ENCODE results near the gene ZNF296.

DNA sequence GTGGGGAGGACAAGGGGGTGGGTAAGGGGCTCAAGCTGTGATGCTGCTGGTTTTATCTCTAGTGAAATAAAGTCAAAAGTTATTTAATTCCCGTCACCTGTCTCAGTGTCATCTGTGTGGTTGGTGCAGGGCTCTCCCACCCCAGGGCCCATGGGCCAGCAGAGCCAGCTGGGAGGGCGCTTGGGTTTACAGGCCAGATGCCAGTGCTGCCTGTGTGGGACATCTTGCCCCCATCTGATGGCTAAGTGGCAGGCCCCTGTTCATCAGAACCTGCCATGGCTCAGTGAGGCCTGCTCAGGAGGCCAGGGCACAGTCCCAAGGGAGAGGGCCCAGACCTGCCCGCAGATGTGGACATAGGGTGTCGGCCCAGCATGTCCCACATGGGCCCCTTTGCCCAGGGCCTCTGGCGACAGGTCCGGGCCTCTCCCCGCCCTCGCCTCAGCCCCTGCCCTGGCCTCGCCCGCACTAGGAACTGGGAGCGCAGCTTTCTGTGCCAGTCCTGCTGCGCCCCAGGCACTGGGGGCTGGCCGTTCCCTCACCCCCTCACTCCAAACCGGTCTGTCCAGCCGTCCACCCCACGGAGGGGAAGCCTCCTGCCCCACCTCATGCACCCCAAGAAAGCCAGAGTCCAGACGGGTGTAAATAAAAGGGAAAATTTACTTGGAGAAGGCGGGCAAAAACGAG lies 5.3 kb downstream of the ZNF296 start:
- TF ChIP-seq, protein P1, sequence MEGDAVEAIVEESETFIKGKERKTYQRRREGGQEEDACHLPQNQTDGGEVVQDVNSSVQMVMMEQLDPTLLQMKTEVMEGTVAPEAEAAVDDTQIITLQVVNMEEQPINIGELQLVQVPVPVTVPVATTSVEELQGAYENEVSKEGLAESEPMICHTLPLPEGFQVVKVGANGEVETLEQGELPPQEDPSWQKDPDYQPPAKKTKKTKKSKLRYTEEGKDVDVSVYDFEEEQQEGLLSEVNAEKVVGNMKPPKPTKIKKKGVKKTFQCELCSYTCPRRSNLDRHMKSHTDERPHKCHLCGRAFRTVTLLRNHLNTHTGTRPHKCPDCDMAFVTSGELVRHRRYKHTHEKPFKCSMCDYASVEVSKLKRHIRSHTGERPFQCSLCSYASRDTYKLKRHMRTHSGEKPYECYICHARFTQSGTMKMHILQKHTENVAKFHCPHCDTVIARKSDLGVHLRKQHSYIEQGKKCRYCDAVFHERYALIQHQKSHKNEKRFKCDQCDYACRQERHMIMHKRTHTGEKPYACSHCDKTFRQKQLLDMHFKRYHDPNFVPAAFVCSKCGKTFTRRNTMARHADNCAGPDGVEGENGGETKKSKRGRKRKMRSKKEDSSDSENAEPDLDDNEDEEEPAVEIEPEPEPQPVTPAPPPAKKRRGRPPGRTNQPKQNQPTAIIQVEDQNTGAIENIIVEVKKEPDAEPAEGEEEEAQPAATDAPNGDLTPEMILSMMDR (IDR thresholded peaks at IDR 0.05; ENCODE audit: insufficient read depth, low read depth, low read length): no peak
- no peak for TF ChIP-seq EZH2 (IDR thresholded peaks at IDR 0.05; ENCODE audit: insufficient read depth, low read length)
